Measurements from ENCODE around the gene GCFC2. TPM values are rescaled to one million over a fixed set of nuclear protein-coding genes. Genes with fewer than 3 reads are reported as not detected.

Gene GCFC2
- total and polyA plus RNA-seq, 2 of the 13 experiments (the other 11 are each of a cell fraction or from before 2014, with no cell fraction given): 26.8 to 49.0 TPM

- TF ChIP-seq ZNF350 (CRISPR knock-in tag; IDR thresholded peaks at IDR 0.05; ENCODE audit: borderline replicate concordance, low read depth) (peak; percentile 95), ZNF776 (CRISPR knock-in tag; IDR thresholded peaks at IDR 0.05) (peak; percentile 62; the same call in 1 of the 2 replicates), KAT8 (CRISPR knock-in tag; IDR thresholded peaks at IDR 0.05) (peak; percentile 96), NFE2L2 (IDR thresholded peaks at IDR 0.05; ENCODE audit: low read length) (no peak), RFXAP (CRISPR knock-in tag; IDR thresholded peaks at IDR 0.05; ENCODE audit: borderline replicate concordance) (peak; percentile 57; the same call in 1 of the 2 replicates)
- TF ChIP-seq, protein P1, sequence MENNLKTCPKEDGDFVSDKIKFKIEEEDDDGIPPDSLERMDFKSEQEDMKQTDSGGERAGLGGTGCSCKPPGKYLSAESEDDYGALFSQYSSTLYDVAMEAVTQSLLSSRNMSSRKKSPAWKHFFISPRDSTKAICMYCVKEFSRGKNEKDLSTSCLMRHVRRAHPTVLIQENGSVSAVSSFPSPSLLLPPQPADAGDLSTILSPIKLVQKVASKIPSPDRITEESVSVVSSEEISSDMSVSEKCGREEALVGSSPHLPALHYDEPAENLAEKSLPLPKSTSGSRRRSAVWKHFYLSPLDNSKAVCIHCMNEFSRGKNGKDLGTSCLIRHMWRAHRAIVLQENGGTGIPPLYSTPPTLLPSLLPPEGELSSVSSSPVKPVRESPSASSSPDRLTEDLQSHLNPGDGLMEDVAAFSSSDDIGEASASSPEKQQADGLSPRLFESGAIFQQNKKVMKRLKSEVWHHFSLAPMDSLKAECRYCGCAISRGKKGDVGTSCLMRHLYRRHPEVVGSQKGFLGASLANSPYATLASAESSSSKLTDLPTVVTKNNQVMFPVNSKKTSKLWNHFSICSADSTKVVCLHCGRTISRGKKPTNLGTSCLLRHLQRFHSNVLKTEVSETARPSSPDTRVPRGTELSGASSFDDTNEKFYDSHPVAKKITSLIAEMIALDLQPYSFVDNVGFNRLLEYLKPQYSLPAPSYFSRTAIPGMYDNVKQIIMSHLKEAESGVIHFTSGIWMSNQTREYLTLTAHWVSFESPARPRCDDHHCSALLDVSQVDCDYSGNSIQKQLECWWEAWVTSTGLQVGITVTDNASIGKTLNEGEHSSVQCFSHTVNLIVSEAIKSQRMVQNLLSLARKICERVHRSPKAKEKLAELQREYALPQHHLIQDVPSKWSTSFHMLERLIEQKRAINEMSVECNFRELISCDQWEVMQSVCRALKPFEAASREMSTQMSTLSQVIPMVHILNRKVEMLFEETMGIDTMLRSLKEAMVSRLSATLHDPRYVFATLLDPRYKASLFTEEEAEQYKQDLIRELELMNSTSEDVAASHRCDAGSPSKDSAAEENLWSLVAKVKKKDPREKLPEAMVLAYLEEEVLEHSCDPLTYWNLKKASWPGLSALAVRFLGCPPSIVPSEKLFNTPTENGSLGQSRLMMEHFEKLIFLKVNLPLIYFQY (CRISPR knock-in tag; IDR thresholded peaks at IDR 0.05; ENCODE audit: borderline replicate concordance): peak; percentile 76
- TF ChIP-seq, protein P2, sequence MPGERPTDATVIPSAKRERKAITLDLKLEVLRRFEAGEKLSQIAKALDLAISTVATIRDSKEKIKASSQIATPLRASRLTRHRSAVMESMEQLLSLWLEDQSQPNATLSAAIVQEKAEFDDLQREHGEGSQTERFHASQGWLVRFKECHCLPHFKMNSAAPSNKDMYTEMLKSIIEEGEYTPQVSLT (CRISPR knock-in tag; IDR thresholded peaks at IDR 0.05; ENCODE audit: borderline replicate concordance, low read depth): no peak
Observed at GRCh38 chr2:75646583-75647425, 63.9 kb downstream of the GCFC2 start, which contains the start of gene MRPL19 (continued).
